Keratinocyte (primary cell): ENCODE results near the gene PGA3.

ENCODE experiments used
- CTCF ChIP-seq, 3 experiments: IDR thresholded peaks in 1 of 3; conservative IDR thresholded peaks in 1 of 3; optimal IDR thresholded peaks in 1 of 3; 2 replicates in 2 of 3; 3 replicates in 1 of 3; pipeline versions ENCODE3 to v1.5.1; 2011; ENCODE audit warnings: low read length in 3 of 3, mild to moderate bottlenecking in 3 of 3, moderate library complexity in 2 of 3, control low read depth in 1 of 3, inconsistent platforms in 1 of 3; ENCODE audit not compliant: insufficient read depth in 2 of 3; ENCODE audit errors: extremely low read depth in 1 of 3
- EZH2 ChIP-seq: IDR thresholded peaks from one replicate; pipeline ENCODE4 v1.6.1; 2012; ENCODE audit warnings: inconsistent platforms, mild to moderate bottlenecking, low read length, moderate library complexity

- TF ChIP-seq CTCF (optimal IDR thresholded peaks at IDR 0.05 in 1 of 3, IDR thresholded peaks at IDR 0.05 in 1 of 3, conservative IDR thresholded peaks at IDR 0.05 in 1 of 3; ENCODE audit: extremely low read depth in 1 of 3, insufficient read depth in 2 of 3, low read length in 3 of 3) (no peak), EZH2 (no peak)
Observed at GRCh38 chr11:61168800-61169199, 34.5 kb upstream of the PGA3 start.
